WTC11 (cell line): Measurements from ENCODE around the gene CCDC183. TPM values are rescaled to one million over a fixed set of nuclear protein-coding genes. Genes with fewer than 3 reads are reported as not detected.

Experiments
- ATAC-seq: fragments of 200-7000 bp; cut with Tn5 transposase; 2 replicates; pipeline ENCODE4 v1.10.0; 2021; ENCODE audit warnings: mild to moderate bottlenecking, moderate library complexity
- CTCF ChIA-PET: fragments of 300-600 bp; sonication (Branson Sonifier 250); formaldehyde crosslinking; loops from one replicate; lab custom pipeline; 2021; ENCODE audit warnings: antibody characterized with exemption; lab: Charles Lee
- POLR2A ChIA-PET: fragments of 350-600 bp; sonication (Branson Sonifier 250); formaldehyde crosslinking; loops from one replicate; lab custom pipeline; 2021; ENCODE audit warnings: antibody characterized with exemption; lab: Charles Lee
- DNase-seq: peaks from one replicate; pipeline ENCODE4 v3.0.0; 2021; ENCODE audit warnings: low spot score
- H3K27ac Mint-ChIP-seq: 2 replicates; pipeline ENCODE4 v1.8.0; 2021; ENCODE audit warnings: mixed read lengths
- H3K27me3 Mint-ChIP-seq: 2 replicates; pipeline ENCODE4 v1.8.0; 2021; ENCODE audit warnings: low read depth, mild to moderate bottlenecking, moderate library complexity, mixed read lengths
- H3K36me3 Mint-ChIP-seq: 2 replicates; pipeline ENCODE4 v1.8.0; 2021; ENCODE audit warnings: mixed read lengths
- H3K4me1 Mint-ChIP-seq: 2 replicates; pipeline ENCODE4 v1.8.0; 2022; ENCODE audit warnings: mixed read lengths
- H3K4me3 Mint-ChIP-seq: 2 replicates; pipeline ENCODE4 v1.8.0; 2021; ENCODE audit warnings: mild to moderate bottlenecking, moderate library complexity, mixed read lengths
- H3K9me3 Mint-ChIP-seq: 2 replicates; pipeline ENCODE4 v1.8.0; 2021; ENCODE audit warnings: mixed read lengths
- CREB1 ChIP-seq: sonication (generic); formaldehyde crosslinking; IDR thresholded peaks from 2 replicates; pipeline ENCODE4 v1.8.0; 2023; ENCODE audit warnings: mild to moderate bottlenecking, missing genetic modification reagents
- ELF4 ChIP-seq: sonication (generic); formaldehyde crosslinking; IDR thresholded peaks from 2 replicates; pipeline ENCODE4 v1.8.1; 2022; ENCODE audit warnings: low read depth, mild to moderate bottlenecking, moderate library complexity, missing genetic modification reagents
- GRHL2 ChIP-seq: fragments of 250-450 bp; sonication (Bioruptor Pico); IDR thresholded peaks from 2 replicates; pipeline ENCODE4 v1.8.0; 2022; ENCODE audit warnings: mild to moderate bottlenecking, moderate library complexity; ENCODE audit not compliant: insufficient replicate concordance, severe bottlenecking
- GTF2I ChIP-seq: fragments of 250-450 bp; sonication (Bioruptor Pico); conservative IDR thresholded peaks from 2 replicates; pipeline ENCODE4 v1.4.0; 2021; ENCODE audit warnings: mild to moderate bottlenecking
- MXD4 ChIP-seq: fragments of 250-450 bp; sonication (Bioruptor Pico); IDR thresholded peaks from 2 replicates; pipeline ENCODE4 v1.8.0; 2021; ENCODE audit warnings: mild to moderate bottlenecking, moderate library complexity, borderline replicate concordance
- NR2C2 ChIP-seq: sonication (generic); formaldehyde crosslinking; IDR thresholded peaks from 2 replicates; pipeline ENCODE4 v1.8.0; 2022; ENCODE audit warnings: mild to moderate bottlenecking, missing genetic modification reagents
- SP1 ChIP-seq: sonication (generic); formaldehyde crosslinking; conservative IDR thresholded peaks from 2 replicates; pipeline ENCODE4 v1.8.1; 2022; ENCODE audit warnings: missing genetic modification reagents
- ZNF263 ChIP-seq: sonication (generic); formaldehyde crosslinking; IDR thresholded peaks from 2 replicates; pipeline ENCODE4 v1.8.1; 2022; ENCODE audit warnings: low read depth, mild to moderate bottlenecking, moderate library complexity, missing genetic modification reagents
- total RNA-seq: library from RNA; stranded (reverse); gene quantifications from 3 replicates; pipeline ENCODE4 v1.2.3, GENCODE V29; 2021
- TF ChIP-seq, protein P1 (sequence below): sonication (generic); formaldehyde crosslinking; conservative IDR thresholded peaks from 2 replicates; pipeline ENCODE4 v1.8.1; 2023; ENCODE audit warnings: mild to moderate bottlenecking, low read depth, missing genetic modification reagents, moderate library complexity
- TF ChIP-seq, protein P2 (sequence below): fragments of 250-450 bp; sonication (Bioruptor Pico); IDR thresholded peaks from 2 replicates; pipeline ENCODE4 v1.9.0; 2021; ENCODE audit warnings: mild to moderate bottlenecking
- TF ChIP-seq, protein P3 (sequence below): fragments of 250-450 bp; sonication (Bioruptor Pico); IDR thresholded peaks from 2 replicates; pipeline ENCODE4 v1.9.0; 2021; ENCODE audit warnings: moderate library complexity, mild to moderate bottlenecking, inconsistent platforms, borderline replicate concordance
- TF ChIP-seq, protein P4 (sequence below): sonication (generic); formaldehyde crosslinking; IDR thresholded peaks from 2 replicates; pipeline ENCODE4 v1.8.0; 2022; ENCODE audit warnings: mild to moderate bottlenecking, missing genetic modification reagents
- TF ChIP-seq, protein P5 (sequence below): sonication (generic); formaldehyde crosslinking; IDR thresholded peaks from 2 replicates; pipeline ENCODE4 v1.8.1; 2023; ENCODE audit warnings: mild to moderate bottlenecking, moderate library complexity, missing genetic modification reagents
- TF ChIP-seq, protein P6 (sequence below): sonication (generic); formaldehyde crosslinking; IDR thresholded peaks from 2 replicates; pipeline ENCODE4 v1.8.0; 2023; ENCODE audit warnings: missing genetic modification reagents, mild to moderate bottlenecking, borderline replicate concordance
- TF ChIP-seq, protein P7 (sequence below): sonication (generic); formaldehyde crosslinking; IDR thresholded peaks from 2 replicates; pipeline ENCODE4 v1.8.0; 2022; ENCODE audit warnings: mild to moderate bottlenecking, missing genetic modification reagents
- TF ChIP-seq, protein P8 (sequence below): fragments of 250-450 bp; sonication (Bioruptor Pico); IDR thresholded peaks from 2 replicates; pipeline ENCODE4 v1.9.0; 2021; ENCODE audit warnings: mild to moderate bottlenecking
- TF ChIP-seq, protein P9 (sequence below): sonication (generic); formaldehyde crosslinking; IDR thresholded peaks from 2 replicates; pipeline ENCODE4 v1.8.1; 2022; ENCODE audit warnings: missing genetic modification reagents, borderline replicate concordance

The CCDC183 gene
- total RNA-seq, 1 experiment from 2014 or later, result 2.1 TPM

DNA sequence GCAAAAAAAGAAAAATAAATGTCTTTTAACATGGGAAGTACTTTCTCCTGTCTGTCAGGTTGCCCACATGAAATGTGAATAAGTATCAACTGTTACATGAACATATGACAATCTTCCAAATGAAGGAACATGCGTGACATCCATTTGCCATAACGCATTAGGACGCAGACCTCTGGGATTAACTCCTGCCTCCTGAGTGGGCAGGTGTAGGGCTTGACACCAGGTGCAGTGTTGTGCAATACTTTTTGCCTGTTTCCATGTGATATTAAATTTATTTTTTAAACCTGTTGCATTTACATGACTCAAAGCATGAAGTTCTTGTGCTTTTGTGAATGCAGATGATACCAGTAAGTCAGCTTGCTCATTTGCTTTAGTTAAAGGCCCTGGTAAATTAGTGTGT lies 13.7 kb upstream of the CCDC183 start (continued):
- TF ChIP-seq GTF2I, result no peak
- TF ChIP-seq SP1, result no peak

DNA sequence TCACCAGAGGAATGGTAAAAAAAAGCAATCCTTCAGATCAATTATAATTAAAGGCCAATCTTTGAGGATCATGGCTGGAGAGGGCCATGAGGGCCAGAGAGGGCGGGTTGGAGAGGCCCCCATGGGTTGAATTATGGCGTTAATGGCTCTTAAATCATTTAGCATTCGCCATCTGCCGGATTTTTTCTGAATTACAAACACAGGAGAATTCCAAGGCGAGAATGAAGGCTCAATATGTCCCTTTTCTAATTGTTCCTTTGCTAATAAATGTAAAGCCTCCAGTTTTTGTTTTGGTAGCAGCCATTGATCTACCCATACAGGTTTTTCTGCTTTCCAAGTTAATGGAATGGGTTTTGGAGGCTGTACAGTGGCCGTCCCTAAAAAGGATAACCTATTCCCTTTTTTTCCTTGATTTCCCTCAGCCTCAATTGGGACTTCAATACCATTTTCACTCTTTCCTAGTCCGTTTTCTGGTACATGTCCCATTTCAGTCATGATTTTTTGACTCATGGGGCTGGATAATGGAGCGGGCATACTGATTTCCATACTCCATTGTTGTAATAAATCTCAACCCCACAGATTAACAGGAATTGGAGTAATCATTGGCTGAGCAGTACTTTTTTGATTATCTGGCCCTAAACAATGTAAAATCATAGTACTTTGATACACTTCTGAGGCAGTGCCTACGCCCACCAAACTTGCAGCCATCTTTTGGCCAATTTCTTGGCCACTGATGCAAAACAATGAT lies 11.7 kb upstream of the CCDC183 start:
- ChIA-PET POLR2A (no interaction called here), CTCF (interaction anchor here (1.1 to 1.3 kb wide), 2 partner anchors 21 to 64 kb away, joined by 3 to 4 read pairs; no protein-coding TSS in a partner anchor)
- H3K9me3 Mint-ChIP-seq, result peaks cover under 1% of the 10 kb centered on the region
- H3K27me3 Mint-ChIP-seq, result peaks cover 28% of the 10 kb centered on the region
- no peaks in the 10 kb centered on the region for H3K36me3 Mint-ChIP-seq
- no peak overlapping the region for H3K27ac Mint-ChIP-seq
- ATAC-seq, result no peak
- no peak for DNase-seq
- peaks cover 5% of the 10 kb centered on the region; the same call in 1 of the 2 replicates for H3K4me1 Mint-ChIP-seq
- TF ChIP-seq NR2C2 (CRISPR knock-in tag), result no peak
- no peak for TF ChIP-seq GRHL2 (CRISPR knock-in tag)
- TF ChIP-seq, protein P1, sequence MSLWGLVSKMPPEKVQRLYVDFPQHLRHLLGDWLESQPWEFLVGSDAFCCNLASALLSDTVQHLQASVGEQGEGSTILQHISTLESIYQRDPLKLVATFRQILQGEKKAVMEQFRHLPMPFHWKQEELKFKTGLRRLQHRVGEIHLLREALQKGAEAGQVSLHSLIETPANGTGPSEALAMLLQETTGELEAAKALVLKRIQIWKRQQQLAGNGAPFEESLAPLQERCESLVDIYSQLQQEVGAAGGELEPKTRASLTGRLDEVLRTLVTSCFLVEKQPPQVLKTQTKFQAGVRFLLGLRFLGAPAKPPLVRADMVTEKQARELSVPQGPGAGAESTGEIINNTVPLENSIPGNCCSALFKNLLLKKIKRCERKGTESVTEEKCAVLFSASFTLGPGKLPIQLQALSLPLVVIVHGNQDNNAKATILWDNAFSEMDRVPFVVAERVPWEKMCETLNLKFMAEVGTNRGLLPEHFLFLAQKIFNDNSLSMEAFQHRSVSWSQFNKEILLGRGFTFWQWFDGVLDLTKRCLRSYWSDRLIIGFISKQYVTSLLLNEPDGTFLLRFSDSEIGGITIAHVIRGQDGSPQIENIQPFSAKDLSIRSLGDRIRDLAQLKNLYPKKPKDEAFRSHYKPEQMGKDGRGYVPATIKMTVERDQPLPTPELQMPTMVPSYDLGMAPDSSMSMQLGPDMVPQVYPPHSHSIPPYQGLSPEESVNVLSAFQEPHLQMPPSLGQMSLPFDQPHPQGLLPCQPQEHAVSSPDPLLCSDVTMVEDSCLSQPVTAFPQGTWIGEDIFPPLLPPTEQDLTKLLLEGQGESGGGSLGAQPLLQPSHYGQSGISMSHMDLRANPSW (CRISPR knock-in tag), result no peak
- TF ChIP-seq, protein P2, sequence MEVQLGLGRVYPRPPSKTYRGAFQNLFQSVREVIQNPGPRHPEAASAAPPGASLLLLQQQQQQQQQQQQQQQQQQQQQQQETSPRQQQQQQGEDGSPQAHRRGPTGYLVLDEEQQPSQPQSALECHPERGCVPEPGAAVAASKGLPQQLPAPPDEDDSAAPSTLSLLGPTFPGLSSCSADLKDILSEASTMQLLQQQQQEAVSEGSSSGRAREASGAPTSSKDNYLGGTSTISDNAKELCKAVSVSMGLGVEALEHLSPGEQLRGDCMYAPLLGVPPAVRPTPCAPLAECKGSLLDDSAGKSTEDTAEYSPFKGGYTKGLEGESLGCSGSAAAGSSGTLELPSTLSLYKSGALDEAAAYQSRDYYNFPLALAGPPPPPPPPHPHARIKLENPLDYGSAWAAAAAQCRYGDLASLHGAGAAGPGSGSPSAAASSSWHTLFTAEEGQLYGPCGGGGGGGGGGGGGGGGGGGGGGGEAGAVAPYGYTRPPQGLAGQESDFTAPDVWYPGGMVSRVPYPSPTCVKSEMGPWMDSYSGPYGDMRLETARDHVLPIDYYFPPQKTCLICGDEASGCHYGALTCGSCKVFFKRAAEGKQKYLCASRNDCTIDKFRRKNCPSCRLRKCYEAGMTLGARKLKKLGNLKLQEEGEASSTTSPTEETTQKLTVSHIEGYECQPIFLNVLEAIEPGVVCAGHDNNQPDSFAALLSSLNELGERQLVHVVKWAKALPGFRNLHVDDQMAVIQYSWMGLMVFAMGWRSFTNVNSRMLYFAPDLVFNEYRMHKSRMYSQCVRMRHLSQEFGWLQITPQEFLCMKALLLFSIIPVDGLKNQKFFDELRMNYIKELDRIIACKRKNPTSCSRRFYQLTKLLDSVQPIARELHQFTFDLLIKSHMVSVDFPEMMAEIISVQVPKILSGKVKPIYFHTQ, result no peak
- TF ChIP-seq ELF4 (CRISPR knock-in tag), result no peak
- TF ChIP-seq, protein P3, sequence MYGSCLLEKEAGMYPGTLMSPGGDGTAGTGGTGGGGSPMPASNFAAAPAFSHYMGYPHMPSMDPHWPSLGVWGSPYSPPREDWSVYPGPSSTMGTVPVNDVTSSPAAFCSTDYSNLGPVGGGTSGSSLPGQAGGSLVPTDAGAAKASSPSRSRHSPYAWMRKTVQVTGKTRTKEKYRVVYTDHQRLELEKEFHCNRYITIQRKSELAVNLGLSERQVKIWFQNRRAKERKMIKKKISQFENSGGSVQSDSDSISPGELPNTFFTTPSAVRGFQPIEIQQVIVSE (CRISPR knock-in tag), result no peak
- no peak for TF ChIP-seq ZNF263 (CRISPR knock-in tag)
- TF ChIP-seq, protein P4, sequence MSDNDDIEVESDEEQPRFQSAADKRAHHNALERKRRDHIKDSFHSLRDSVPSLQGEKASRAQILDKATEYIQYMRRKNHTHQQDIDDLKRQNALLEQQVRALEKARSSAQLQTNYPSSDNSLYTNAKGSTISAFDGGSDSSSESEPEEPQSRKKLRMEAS, result no peak
- TF ChIP-seq GTF2I, result no peak
- no peak for TF ChIP-seq CREB1 (CRISPR knock-in tag)
- TF ChIP-seq, protein P5, sequence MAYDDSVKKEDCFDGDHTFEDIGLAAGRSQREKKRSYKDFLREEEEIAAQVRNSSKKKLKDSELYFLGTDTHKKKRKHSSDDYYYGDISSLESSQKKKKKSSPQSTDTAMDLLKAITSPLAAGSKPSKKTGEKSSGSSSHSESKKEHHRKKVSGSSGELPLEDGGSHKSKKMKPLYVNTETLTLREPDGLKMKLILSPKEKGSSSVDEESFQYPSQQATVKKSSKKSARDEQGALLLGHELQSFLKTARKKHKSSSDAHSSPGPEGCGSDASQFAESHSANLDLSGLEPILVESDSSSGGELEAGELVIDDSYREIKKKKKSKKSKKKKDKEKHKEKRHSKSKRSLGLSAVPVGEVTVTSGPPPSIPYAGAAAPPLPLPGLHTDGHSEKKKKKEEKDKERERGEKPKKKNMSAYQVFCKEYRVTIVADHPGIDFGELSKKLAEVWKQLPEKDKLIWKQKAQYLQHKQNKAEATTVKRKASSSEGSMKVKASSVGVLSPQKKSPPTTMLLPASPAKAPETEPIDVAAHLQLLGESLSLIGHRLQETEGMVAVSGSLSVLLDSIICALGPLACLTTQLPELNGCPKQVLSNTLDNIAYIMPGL (CRISPR knock-in tag), result no peak
- TF ChIP-seq, protein P6, sequence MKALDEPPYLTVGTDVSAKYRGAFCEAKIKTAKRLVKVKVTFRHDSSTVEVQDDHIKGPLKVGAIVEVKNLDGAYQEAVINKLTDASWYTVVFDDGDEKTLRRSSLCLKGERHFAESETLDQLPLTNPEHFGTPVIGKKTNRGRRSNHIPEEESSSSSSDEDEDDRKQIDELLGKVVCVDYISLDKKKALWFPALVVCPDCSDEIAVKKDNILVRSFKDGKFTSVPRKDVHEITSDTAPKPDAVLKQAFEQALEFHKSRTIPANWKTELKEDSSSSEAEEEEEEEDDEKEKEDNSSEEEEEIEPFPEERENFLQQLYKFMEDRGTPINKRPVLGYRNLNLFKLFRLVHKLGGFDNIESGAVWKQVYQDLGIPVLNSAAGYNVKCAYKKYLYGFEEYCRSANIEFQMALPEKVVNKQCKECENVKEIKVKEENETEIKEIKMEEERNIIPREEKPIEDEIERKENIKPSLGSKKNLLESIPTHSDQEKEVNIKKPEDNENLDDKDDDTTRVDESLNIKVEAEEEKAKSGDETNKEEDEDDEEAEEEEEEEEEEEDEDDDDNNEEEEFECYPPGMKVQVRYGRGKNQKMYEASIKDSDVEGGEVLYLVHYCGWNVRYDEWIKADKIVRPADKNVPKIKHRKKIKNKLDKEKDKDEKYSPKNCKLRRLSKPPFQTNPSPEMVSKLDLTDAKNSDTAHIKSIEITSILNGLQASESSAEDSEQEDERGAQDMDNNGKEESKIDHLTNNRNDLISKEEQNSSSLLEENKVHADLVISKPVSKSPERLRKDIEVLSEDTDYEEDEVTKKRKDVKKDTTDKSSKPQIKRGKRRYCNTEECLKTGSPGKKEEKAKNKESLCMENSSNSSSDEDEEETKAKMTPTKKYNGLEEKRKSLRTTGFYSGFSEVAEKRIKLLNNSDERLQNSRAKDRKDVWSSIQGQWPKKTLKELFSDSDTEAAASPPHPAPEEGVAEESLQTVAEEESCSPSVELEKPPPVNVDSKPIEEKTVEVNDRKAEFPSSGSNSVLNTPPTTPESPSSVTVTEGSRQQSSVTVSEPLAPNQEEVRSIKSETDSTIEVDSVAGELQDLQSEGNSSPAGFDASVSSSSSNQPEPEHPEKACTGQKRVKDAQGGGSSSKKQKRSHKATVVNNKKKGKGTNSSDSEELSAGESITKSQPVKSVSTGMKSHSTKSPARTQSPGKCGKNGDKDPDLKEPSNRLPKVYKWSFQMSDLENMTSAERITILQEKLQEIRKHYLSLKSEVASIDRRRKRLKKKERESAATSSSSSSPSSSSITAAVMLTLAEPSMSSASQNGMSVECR (CRISPR knock-in tag), result no peak
- TF ChIP-seq, protein P7, sequence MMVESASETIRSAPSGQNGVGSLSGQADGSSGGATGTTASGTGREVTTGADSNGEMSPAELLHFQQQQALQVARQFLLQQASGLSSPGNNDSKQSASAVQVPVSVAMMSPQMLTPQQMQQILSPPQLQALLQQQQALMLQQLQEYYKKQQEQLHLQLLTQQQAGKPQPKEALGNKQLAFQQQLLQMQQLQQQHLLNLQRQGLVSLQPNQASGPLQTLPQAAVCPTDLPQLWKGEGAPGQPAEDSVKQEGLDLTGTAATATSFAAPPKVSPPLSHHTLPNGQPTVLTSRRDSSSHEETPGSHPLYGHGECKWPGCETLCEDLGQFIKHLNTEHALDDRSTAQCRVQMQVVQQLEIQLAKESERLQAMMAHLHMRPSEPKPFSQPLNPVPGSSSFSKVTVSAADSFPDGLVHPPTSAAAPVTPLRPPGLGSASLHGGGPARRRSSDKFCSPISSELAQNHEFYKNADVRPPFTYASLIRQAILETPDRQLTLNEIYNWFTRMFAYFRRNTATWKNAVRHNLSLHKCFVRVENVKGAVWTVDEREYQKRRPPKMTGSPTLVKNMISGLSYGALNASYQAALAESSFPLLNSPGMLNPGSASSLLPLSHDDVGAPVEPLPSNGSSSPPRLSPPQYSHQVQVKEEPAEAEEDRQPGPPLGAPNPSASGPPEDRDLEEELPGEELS, result no peak
- no peak for TF ChIP-seq MXD4 (CRISPR knock-in tag)
- TF ChIP-seq, protein P8, sequence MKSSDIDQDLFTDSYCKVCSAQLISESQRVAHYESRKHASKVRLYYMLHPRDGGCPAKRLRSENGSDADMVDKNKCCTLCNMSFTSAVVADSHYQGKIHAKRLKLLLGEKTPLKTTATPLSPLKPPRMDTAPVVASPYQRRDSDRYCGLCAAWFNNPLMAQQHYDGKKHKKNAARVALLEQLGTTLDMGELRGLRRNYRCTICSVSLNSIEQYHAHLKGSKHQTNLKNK, result no peak
- TF ChIP-seq, protein P9, sequence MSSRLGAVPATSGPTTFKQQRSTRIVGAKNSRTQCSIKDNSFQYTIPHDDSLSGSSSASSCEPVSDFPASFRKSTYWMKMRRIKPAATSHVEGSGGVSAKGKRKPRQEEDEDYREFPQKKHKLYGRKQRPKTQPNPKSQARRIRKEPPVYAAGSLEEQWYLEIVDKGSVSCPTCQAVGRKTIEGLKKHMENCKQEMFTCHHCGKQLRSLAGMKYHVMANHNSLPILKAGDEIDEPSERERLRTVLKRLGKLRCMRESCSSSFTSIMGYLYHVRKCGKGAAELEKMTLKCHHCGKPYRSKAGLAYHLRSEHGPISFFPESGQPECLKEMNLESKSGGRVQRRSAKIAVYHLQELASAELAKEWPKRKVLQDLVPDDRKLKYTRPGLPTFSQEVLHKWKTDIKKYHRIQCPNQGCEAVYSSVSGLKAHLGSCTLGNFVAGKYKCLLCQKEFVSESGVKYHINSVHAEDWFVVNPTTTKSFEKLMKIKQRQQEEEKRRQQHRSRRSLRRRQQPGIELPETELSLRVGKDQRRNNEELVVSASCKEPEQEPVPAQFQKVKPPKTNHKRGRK (CRISPR knock-in tag), result no peak
- no peak overlapping the region for H3K4me3 Mint-ChIP-seq
